Measurements from ENCODE around the gene CLSTN1.

The CLSTN1 gene

DNA sequence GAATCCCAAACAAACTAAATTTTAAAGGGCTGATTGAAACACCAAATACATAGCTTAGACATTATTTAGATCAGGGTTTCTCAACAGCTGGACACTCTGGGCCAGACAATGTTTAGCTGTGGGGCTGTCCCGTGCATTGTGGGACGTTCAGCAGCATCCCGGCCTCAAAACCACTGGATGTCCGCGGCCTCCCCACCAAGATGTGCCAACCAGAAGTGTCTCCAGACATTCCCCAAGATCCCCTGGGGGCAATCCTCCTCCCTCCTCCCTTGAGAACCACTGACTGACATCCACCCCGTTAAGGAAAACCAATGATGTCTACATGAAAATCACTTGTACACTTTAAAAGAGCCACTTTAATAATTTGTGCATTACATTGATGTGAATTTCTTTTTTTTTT lies 38.4 kb downstream of the CLSTN1 start:
- no peak for FAIRE-seq
- no peak for TF ChIP-seq POLR2A (IDR thresholded peaks at IDR 0.05; ENCODE audit: low read depth, low read length)
- no peak for DNase-seq (ENCODE audit: insufficient read length, low spot score)

DNA sequence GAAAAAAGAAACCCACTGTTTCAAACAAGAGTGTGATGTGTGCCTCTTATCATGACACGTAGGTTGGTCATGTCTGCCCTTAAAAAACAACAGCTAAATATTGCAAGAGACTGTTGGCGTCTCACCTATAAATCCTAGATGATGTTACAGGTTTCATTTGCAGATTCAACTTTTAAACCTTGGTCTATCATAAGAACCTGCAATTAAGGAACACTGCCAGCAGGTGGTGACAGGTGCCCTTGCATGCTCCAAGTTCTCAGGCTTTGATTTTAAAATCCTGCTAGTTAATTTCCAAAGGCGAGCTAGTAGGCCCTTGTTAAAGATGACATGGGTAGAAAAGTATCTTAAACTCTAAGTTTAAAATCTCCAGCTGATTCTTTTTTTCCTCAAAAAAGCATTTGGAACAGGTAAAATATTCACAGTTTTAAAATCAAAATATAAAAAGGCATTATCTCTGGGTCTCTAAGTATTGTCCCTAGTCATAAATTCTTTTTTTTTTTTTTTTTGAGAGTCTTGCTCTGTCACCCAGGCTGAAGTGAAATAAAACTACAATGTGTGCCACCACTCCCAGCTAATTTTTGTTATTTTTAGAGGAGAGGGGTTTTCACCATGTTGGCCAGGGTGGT lies 39.1 kb downstream of the CLSTN1 start:
- FAIRE-seq = no peak
- no peak for DNase-seq (ENCODE audit: insufficient read length, low spot score)
- no peak for TF ChIP-seq POLR2A (IDR thresholded peaks at IDR 0.05; ENCODE audit: low read depth, low read length)

DNA sequence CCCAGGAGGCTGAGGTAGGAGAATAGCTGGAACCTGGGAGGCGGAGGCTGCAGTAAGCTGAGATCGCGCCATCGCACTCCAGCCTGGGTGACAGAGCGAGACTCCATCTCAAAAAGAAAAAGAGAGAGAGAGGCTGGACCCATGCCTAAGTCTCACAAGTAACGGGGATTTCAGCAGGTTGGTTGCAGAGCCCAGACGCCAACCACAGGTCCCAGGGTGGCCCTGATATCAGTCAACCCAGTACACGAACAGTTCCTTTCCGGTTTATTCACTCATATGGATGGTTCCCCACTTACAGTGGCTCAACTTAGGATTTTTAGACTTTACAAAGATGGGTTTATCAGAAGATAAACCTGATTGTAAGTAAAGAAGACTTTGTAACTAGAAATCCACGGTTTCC lies 40.9 kb downstream of the CLSTN1 start:
- FAIRE-seq (no peak), DNase-seq (ENCODE audit: insufficient read length, low spot score) (no peak)
- no peak for TF ChIP-seq POLR2A (IDR thresholded peaks at IDR 0.05; ENCODE audit: low read depth, low read length)

DNA sequence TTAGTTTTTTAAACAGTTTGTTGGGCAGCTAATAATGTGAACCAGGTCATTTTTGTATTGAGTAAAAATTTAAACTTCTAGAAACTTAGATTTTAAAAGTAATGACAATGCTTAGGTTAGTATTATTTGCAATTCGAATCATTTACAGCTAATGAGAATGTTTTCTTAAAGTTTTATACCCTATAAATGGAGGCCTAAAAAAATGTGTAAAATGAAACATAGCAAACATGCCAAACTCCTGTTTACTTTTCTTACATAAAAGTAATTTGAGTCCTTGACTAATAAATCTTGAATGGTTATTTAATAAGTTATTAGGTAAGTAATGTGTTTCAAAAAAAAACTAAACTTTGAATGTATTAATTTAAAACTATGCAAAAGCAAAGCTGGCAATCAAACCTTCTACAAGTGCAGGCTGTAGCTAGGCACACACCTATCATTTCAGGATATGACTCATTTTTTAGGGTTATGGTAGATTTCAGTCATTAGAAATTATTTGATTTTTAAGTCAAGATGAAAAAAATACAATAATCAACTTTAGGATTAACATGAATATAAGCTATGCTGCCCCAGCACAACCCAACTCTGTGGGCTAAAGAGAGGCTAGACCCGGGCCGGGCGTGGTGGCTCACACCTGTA lies 41.5 kb downstream of the CLSTN1 start:
- no peak for FAIRE-seq
- no peak for DNase-seq (ENCODE audit: insufficient read length, low spot score)
- no peak for TF ChIP-seq POLR2A (IDR thresholded peaks at IDR 0.05; ENCODE audit: low read depth, low read length)

DNA sequence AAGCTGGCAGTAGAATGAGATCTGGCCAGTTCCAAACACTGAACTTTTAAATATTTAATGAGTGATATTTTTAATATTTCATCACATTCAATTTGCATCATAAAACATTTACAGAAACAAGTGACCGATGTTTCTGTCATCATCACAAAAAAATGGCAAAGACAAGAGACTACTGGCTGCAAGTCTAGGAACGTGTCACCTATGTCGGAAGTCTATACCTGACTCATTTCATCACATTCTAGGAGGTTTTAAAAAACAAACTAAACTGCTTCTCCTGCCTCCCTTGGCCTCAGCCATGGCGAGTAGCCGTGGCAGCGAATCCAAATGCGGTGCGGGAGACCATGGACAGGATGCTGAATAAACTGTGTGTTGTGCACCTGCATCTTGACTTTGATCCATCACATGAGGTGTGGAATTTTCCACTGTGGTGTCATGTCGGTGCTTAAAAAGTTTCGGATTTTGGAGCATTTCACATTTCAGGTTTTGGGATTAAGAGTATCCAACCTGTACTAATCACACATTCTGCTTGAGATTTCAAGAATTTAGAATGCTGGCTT lies 43.1 kb downstream of the CLSTN1 start:
- no peak for TF ChIP-seq POLR2A (IDR thresholded peaks at IDR 0.05; ENCODE audit: low read depth, low read length)
- FAIRE-seq (no peak), DNase-seq (ENCODE audit: insufficient read length, low spot score) (no peak)

DNA sequence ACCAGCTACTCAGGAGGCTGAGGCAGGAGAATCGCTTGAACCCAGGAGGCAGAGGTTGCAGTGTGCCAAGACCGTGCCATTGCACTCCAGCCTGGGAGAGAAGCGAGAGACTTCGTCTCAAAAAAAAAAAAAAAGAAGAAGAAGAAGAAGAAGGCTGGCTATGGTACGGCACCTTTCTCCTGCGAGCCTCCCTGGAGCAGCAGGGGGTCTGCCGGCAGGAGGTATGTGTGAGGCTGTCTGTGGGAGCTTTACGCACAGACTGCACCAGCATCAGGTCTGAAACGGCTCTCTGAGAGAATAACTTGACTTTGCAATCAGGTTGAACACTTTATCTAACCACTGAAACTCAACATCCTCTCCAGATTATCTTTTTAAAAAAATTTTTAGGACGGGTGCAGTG lies 44.9 kb downstream of the CLSTN1 start:
- DNase-seq (ENCODE audit: insufficient read length, low spot score) (no peak), FAIRE-seq (no peak)
- TF ChIP-seq POLR2A (IDR thresholded peaks at IDR 0.05; ENCODE audit: low read depth, low read length) = no peak

DNA sequence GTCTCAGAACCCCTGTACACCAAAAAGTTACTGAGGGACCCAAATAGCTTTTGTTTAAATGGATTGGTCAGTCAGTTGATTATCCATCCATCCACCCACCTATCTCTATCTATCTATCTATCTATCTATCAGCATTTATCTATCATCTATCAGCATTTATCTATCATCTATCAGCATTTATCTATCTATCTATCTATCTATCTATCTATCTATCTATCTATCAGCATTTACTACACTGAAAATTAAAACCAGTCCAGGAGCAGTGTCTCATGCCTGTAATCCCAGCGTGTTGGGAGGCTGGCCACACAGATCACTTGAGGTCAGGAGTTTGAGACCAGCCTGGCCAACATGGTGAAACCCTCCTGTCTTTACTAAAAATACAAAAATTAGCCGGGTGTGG lies 47.1 kb downstream of the CLSTN1 start:
- FAIRE-seq (no peak), DNase-seq (ENCODE audit: insufficient read length, low spot score) (no peak)
- TF ChIP-seq POLR2A (IDR thresholded peaks at IDR 0.05; ENCODE audit: low read depth, low read length) = no peak

DNA sequence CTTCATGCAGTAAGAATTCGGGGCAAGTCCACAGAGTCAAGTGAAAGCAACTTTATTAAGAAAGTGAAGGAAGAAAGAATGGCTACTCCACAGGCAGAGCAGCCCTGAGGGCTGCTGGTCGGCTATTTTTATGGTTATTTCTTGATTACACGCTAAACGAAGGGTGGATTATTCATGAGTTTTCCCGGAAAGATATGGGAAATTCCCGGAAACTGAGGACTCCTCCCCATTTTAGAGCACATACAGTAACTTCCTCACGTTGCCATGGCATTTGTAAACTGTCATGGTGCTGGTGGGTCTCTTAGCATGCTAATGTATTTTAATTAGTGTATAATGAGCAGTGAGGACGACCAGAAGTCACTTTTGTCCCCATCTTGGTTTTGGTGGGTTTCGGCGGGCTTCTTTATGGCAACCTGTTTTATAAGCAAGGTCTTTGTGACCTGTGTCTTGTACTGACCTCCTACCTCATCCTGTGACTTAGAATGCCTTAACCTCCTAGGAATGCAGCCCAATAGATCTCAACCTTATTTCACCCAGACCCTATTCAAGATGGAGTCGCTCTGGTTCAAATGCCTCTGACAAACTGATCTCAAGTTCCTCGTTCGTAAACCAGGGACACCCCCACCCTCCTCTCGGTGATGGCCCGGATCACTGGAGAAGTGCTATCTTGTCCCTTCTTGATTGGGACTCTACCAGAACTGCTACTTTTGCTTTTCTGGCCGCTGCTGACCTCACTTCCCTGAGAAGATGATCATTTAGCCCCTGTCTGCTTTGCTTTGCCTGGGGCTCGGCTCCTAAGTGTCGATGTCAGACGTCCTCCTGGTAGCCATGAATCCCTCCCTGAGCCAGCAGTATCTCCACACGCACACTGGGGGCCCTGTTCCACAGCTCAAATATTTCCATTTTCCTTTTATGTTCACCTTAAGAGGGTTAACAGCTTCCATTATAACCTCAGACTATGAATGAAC lies 48.8 kb downstream of the CLSTN1 start:
- no peak for TF ChIP-seq POLR2A (IDR thresholded peaks at IDR 0.05; ENCODE audit: low read depth, low read length)
- DNase-seq (ENCODE audit: insufficient read length, low spot score) (no peak), FAIRE-seq (no peak)

DNA sequence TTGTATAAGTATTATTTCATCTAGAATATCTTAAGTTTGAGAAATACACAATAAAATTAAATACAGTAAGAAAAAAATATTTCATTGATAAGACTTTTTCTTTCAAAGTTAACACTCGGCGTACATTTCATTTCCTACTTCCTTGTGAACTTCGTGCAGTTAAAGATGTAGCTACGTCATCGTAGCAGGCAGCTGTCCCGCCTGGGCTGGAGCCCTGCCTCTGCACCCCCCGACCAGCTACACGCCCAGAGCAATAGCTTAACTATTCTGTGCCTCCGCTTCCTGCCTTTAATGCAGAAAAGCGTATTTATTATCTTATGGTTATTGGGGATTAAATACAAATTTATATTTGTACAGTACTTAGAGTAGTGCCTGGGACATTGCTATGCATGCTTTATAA lies 53.5 kb downstream of the CLSTN1 start:
- no peak for DNase-seq (ENCODE audit: insufficient read length, low spot score)
- no peak for TF ChIP-seq POLR2A (IDR thresholded peaks at IDR 0.05; ENCODE audit: low read depth, low read length)
- FAIRE-seq = no peak

DNA sequence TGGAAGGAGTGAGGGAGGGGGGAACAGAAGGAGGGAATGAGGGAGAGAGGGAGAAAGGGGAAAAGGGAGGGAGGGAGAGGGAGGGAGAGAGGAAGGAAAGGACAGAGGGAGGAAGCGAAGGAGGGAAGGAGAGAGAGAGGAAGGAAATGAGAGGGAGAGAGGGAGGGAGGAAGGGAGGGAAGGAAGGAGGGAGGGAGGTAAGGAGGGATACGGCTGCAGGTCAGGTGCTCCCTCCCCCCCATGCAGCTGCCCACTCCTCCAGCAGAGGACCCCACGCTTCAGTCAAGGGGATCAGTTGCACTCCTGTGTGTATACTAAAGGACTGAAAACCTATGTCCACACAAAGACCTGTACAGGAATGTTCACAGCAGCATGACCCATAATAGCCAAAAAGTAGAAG lies 54.8 kb downstream of the CLSTN1 start:
- FAIRE-seq (no peak), DNase-seq (ENCODE audit: insufficient read length, low spot score) (no peak)
- no peak for TF ChIP-seq POLR2A (IDR thresholded peaks at IDR 0.05; ENCODE audit: low read depth, low read length)

DNA sequence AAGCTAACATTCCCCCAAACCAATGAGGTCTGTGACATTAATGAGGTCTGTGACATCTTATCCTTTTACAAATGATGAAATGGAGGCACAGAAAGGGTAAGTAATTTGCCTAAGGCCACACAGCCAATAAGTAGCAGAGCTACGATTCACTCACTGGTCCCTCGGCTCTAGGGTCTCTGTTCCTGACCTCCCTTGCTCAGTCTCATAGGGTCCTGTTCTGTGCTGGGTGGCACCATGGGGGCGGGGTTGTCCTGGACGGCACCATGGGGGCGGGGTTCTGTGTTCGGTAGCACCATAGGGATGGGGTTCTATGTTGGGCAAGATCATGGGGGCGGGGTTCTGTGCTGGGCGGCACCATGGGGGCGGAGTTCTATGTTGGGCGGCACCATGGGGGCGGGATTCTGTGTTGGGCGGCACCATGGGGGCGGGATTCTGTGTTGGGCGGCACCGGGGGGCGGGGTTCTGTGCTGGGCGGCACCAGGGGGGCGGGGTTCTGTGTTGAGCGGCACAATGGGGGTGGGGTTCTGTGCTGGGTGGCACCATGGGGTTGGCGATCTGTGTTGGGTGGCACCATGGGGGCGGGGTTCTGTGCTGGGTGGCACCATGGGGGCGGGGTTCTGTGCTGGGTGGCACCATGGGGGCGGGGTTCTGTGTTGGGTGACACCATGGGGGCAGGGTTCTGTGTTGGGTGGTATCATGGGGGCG lies 55.6 kb downstream of the CLSTN1 start:
- FAIRE-seq (peak; percentile 38), DNase-seq (ENCODE audit: insufficient read length, low spot score) (no peak)
- TF ChIP-seq POLR2A (IDR thresholded peaks at IDR 0.05; ENCODE audit: low read depth, low read length) = no peak

DNA sequence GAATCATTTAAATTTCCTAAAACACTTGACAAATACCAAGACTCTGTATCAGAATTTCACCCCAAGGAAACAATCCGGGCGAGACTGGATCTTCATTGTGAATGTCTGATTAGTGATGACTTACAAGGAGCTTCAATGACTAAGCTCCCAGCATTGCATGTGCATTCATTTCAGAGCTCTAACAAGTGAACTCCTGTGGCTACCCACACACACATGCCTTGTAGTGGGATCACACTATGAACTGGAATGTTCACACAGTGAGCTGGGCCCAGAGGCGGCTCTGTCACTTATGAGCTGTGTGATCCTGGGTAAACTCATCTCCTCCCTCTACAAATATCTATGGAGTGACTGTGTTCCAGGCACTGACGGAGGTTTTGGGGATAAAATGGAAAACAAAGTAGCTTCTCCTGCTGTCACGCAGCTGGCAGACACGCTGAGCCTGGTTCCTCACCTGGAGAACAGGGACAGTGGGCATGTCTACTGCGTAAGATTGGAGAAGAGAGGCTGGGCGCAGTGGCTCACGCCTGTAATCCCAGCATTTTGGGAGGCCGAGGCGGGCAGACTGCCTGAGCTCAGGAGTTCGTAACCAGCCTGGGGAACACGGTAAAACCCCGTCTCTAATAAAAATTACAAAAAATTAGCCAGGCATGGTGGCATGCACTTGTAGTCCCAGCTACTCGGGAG lies 56.9 kb downstream of the CLSTN1 start:
- peak; percentile 98 for FAIRE-seq
- no peak for TF ChIP-seq POLR2A (IDR thresholded peaks at IDR 0.05; ENCODE audit: low read depth, low read length)
- peak; percentile 49 for DNase-seq (ENCODE audit: insufficient read length, low spot score)

DNA sequence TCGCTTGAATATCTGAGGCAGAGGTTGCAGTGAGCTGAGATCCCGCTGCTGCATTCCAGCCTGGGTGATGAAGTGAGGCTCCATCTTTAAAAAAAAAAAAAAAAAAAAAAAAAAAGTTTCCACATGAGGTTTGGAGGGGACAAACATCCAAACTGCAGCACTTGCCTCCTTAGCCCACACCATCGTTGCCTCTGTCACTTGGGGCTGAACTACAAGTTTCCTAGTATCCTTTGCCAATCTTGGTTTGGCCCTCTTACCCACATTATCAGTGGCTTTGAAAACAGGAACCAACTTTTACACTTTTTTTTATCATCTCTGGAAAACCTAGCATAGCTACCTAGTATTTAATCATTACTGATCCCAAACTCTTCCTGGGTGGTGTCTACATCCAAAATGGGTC lies 59.2 kb downstream of the CLSTN1 start:
- no peak for FAIRE-seq
- DNase-seq (ENCODE audit: insufficient read length, low spot score) = no peak
- no peak for TF ChIP-seq POLR2A (IDR thresholded peaks at IDR 0.05; ENCODE audit: low read depth, low read length)
